Ascending aorta (tissue), 2 donors: Measurements from ENCODE around the gene SMR3B. TPM values are rescaled to one million over a fixed set of nuclear protein-coding genes. Genes with fewer than 3 reads are reported as not detected.

Experiments used
- DNase-seq, 2 donors: peaks; one replicate each; pipeline ENCODE4 v3.0.0-alpha.2; 2019; ENCODE audit warnings: low spot score in 2 of 2
- H3K27ac ChIP-seq, 2 donors: fragments of 200-600 bp; sonication (generic); one replicate each; pipeline ENCODE4 v1.5.1; 2016 to 2017; ENCODE audit warnings: mild to moderate bottlenecking in 1 of 2
- H3K27me3 ChIP-seq: fragments of 200-600 bp; sonication (generic); one replicate; pipeline ENCODE4 v1.5.1; 2017
- H3K36me3 ChIP-seq, 2 donors: fragments of 200-600 bp; sonication (generic); one replicate each; pipeline ENCODE4 v1.5.1; 2016
- H3K4me1 ChIP-seq, 2 donors: fragments of 200-600 bp; sonication (generic); one replicate each; pipeline ENCODE4 v1.5.1; 2016 to 2017; ENCODE audit warnings: mild to moderate bottlenecking in 1 of 2
- H3K4me3 ChIP-seq, 2 donors: fragments of 200-600 bp; sonication (generic); one replicate each; pipeline ENCODE4 v1.5.1; 2016 to 2017; ENCODE audit warnings: mild to moderate bottlenecking in 1 of 2
- H3K9me3 ChIP-seq, 2 donors: fragments of 200-600 bp; sonication (generic); one replicate each; pipeline ENCODE4 v1.5.1; 2016
- intact Hi-C: fragments of 100-400 bp; cut with DNase I; formaldehyde crosslinking; loops from one replicate; pipeline ENCODE4 v1.15.1; 2023
- total RNA-seq: library from RNA; depleted of rRNA; stranded (reverse); fragments of >200 nt; gene quantifications from one replicate; pipeline ENCODE4 v1.1.0, GENCODE V29; 2016
- TF ChIP-seq, protein P1 (sequence below), 3 experiments: fragments of 200-600 bp in 2 of 3; fragments of 450-650 bp in 1 of 3; sonication (generic) in 2 of 3; IDR thresholded peaks; one replicate each; pipeline ENCODE4 v1.5.1; 2016 to 2019; ENCODE audit warnings: antibody characterized with exemption in 3 of 3, mild to moderate bottlenecking in 1 of 3, moderate library complexity in 1 of 3

SMR3B gene
- total RNA-seq, 1 donor from 2014 or later, result not detected

DNA sequence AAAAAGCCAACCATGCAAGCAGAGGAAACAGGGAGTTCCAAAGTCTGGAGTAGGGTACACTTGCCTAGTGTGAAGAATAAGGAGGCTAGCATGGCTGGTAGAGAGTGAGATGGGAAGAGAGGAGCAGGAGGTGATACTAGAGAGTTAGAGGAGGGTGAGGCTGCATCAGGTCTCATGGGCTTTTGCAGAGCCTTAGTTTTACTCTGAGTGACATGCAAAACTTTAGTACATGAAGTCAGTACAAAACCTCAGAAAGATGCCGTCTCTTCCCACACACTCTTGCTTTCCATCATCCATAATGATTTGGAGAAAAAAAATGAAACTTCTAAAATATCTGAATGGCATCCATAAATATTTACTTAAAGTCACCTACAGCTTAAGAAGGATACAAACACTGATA lies 19.8 kb downstream of the SMR3B start:
- Histone ChIP-seq H3K4me1 (no peaks in the 10 kb centered on the region), H3K27me3 (no peaks in the 10 kb centered on the region), H3K36me3 (no peaks in the 10 kb centered on the region), H3K27ac (no peak overlapping the region), H3K4me3 (no peak overlapping the region), H3K9me3 (no peaks in the 10 kb centered on the region)
- intact Hi-C loops, result no loop called here
- TF ChIP-seq, protein P1, sequence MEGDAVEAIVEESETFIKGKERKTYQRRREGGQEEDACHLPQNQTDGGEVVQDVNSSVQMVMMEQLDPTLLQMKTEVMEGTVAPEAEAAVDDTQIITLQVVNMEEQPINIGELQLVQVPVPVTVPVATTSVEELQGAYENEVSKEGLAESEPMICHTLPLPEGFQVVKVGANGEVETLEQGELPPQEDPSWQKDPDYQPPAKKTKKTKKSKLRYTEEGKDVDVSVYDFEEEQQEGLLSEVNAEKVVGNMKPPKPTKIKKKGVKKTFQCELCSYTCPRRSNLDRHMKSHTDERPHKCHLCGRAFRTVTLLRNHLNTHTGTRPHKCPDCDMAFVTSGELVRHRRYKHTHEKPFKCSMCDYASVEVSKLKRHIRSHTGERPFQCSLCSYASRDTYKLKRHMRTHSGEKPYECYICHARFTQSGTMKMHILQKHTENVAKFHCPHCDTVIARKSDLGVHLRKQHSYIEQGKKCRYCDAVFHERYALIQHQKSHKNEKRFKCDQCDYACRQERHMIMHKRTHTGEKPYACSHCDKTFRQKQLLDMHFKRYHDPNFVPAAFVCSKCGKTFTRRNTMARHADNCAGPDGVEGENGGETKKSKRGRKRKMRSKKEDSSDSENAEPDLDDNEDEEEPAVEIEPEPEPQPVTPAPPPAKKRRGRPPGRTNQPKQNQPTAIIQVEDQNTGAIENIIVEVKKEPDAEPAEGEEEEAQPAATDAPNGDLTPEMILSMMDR (IDR thresholded peaks at IDR 0.05), result no peak
- no peak for DNase-seq

DNA sequence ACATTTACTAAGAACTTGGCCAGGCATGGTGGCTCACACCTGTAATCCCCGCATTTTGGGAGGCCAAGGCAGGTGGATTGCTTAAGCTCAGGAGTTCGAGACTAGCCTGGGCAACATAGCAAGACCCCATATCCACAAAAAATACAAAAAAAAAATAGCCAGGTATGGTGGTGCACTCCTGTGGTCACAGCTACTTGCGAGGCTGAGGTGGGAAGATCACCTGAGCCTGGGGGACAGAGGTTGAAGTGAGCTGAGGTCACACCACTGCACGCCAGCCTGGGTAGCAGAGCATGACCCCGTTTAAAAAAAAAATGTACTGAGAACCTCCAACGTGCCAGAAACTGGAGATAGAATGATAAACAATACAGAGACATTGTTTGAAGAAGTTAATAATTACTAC lies 22.8 kb downstream of the SMR3B start:
- Histone ChIP-seq H3K4me1 (no peaks in the 10 kb centered on the region), H3K4me3 (no peak overlapping the region), H3K27ac (no peak overlapping the region), H3K36me3 (no peaks in the 10 kb centered on the region), H3K9me3 (no peaks in the 10 kb centered on the region), H3K27me3 (no peaks in the 10 kb centered on the region)
- no peak for DNase-seq
- intact Hi-C loops, result no loop called here
- TF ChIP-seq, protein P1 (IDR thresholded peaks at IDR 0.05), result no peak

DNA sequence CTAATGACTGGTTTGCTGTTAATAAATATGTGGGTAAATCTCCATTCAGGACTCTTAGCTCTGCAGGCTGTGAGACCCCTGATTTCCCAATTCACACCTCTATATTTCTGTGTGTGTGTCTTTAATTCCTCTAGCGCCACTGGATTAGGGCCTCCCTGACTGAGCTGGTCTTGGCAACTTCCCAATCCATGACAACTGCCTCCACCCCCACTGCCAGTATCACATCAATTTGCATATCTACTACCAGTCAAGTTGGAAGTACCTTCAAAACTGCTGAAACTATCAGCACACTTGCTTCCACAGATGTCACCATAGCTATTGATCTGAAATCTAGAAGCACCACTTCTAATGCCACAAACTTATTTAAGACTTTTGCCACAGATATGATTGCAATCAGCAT lies 42.4 kb downstream of the SMR3B start:
- Histone ChIP-seq H3K9me3 (no peaks in the 10 kb centered on the region), H3K36me3 (no peaks in the 10 kb centered on the region), H3K4me1 (no peaks in the 10 kb centered on the region), H3K27me3 (no peaks in the 10 kb centered on the region), H3K4me3 (no peak overlapping the region), H3K27ac (no peak overlapping the region)
- TF ChIP-seq, protein P1 (IDR thresholded peaks at IDR 0.05), result no peak
- DNase-seq, result no peak
- intact Hi-C loops, result no loop called here

DNA sequence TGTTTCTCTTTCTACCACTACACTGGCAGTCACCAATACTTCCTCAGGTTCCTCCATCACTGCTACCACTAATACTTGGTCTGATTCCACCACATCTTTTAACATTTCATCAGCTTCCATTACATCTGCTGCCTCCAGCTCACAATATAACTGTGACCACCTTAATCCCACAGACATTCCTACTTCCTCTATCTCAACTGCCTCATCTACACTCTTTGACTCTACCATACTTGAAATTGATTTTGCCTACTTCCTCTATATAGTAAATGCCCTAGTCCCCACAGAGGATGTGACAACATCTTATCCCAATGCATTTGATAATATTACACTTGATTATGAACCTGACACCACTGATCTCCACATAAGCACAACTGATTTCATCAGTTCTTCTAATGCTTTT lies 43.9 kb downstream of the SMR3B start:
- Histone ChIP-seq H3K4me1 (no peaks in the 10 kb centered on the region), H3K27ac (no peak overlapping the region), H3K36me3 (no peaks in the 10 kb centered on the region), H3K27me3 (no peaks in the 10 kb centered on the region), H3K9me3 (no peaks in the 10 kb centered on the region), H3K4me3 (no peak overlapping the region)
- intact Hi-C loops, result no loop called here
- no peak for DNase-seq
- TF ChIP-seq, protein P1 (IDR thresholded peaks at IDR 0.05), result no peak

DNA sequence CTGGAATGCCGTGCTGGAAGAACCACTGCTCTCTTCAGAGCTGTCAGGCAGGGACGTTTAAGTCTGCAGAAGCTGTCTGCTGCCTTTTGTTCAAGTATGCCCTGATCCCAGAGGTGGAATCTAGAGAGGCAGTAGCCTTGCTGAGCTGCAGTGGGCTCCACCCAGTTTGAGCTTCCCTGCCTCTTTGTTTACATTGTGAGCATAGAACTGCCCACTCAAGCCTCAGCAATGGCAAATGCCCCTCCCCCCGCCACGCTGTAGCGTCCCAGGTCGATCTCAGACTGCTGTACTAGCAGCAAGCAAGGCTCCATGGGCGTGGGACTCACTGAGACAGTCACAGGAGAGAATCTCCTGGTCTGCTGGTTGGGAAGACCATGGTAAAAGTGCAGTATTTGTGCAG lies 54.3 kb downstream of the SMR3B start:
- intact Hi-C loops, result no loop called here
- TF ChIP-seq, protein P1 (IDR thresholded peaks at IDR 0.05), result no peak
- H3K27ac ChIP-seq, result no peak overlapping the region
- no peaks in the 10 kb centered on the region for H3K4me1 ChIP-seq
- DNase-seq, result no peak
- no peaks in the 10 kb centered on the region for H3K9me3 ChIP-seq
- no peak overlapping the region for H3K4me3 ChIP-seq
- no peaks in the 10 kb centered on the region for H3K36me3 ChIP-seq
- no peaks in the 10 kb centered on the region for H3K27me3 ChIP-seq

Other genes starting within 250 kb of the SMR3B start
- gene PRR27, start 228.9 kb upstream of the SMR3B start, total RNA-seq, result not detected
- gene ODAM, start 187.4 kb upstream of the SMR3B start, total RNA-seq, result not detected
- not detected for gene FDCSP, start 157.0 kb upstream of the SMR3B start, total RNA-seq
- gene CSN3, start 140.5 kb upstream of the SMR3B start, total RNA-seq, result not detected
- not detected for gene CABS1, start 48.1 kb upstream of the SMR3B start, total RNA-seq
- gene SMR3A, start 22.4 kb upstream of the SMR3B start, total RNA-seq, result not detected
- not detected for gene OPRPN, start 14.8 kb downstream of the SMR3B start, total RNA-seq
- gene MUC7, start 89.1 kb downstream of the SMR3B start, total RNA-seq, result not detected
- not detected for gene AMTN, start 135.4 kb downstream of the SMR3B start, total RNA-seq
- not detected for gene AMBN, start 209.1 kb downstream of the SMR3B start, total RNA-seq
- not detected for gene ENAM, start 245.6 kb downstream of the SMR3B start, total RNA-seq